ENCODE data around the gene RHEBL1.
A peak's percentile ranks its signal among the peaks of the same experiment; 100 is the strongest.

Gene RHEBL1

DNA sequence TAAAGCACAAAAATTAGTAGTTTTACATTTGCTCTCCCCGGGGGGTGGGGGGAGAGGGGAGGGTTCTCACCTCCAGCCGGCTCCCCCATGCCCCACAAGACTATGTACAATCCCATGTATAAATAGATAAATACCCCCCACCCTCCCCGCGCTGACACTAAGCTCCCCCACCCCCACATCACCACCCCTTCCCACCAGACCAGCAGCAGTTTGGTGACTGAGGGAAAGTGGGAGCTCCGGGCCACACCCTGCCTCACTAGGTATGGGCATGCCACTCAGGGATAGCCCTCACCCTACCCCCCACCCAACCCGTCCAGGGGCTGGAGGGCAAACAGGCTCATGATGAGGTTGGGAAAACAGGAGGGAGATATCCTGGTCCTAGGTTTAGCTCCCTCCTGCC is 49.3 kb downstream of the RHEBL1 start:
- DNase-seq (ENCODE audit: low read depth in 3 of 3) = no peak

DNA sequence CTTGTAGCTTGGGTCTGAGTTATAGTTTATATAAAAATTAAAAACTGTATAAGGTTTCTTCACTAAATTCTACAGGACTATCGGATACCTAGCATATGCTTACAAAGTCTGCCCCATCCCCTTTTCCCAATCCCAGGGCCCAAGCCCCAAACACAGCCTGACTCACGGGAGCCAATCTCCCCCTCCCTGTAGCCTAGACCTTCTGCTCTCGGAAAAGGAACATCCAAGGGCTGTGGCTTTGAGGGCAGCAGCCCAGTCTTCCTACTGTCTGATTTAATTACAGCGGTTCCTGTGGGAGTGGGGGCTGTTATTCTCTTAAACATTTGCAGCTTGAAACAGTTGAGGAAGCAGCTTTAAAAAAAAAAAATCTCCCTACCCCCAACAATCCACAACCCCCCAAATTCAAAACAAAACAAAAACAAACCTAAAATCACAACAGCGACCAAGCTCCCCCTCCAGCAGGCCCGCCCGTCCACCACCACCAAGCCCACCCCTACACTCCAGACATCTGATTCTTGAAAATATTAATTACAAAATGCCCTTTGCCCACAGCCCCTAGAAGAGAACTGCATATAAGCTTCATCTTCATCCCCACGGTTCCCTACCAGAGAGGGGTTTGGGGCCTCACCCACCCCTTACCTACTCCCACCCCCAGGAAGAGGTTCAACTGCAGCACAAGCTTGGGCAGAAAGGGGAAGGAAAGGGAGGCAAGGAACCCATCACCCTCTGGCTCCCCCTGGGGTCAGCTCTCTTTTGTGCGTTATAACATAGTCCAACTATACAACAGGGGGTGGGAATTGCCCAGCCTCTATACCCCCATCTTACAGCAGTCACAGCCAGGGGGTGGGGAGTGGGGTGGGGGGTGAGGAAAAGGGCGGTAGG is 50.1 kb downstream of the RHEBL1 start:
- DNase-seq (ENCODE audit: low read depth in 3 of 3) = no peak

DNA sequence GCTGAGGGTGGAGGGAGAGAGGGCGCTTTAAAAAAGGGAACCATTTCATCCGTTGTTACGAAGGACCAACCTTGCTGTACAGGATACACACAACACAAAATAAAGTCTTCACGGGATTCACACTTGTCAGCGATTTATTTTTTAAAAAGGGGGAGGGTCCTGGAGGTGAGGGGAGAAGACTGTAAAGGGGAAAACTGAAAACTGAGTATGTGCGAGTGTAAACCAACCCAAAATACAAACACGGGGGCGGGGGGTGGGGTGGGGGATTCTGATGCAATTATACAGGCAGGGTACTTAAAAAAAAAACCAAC is 50.7 kb downstream of the RHEBL1 start:
- no peak for DNase-seq (ENCODE audit: low read depth in 3 of 3)

DNA sequence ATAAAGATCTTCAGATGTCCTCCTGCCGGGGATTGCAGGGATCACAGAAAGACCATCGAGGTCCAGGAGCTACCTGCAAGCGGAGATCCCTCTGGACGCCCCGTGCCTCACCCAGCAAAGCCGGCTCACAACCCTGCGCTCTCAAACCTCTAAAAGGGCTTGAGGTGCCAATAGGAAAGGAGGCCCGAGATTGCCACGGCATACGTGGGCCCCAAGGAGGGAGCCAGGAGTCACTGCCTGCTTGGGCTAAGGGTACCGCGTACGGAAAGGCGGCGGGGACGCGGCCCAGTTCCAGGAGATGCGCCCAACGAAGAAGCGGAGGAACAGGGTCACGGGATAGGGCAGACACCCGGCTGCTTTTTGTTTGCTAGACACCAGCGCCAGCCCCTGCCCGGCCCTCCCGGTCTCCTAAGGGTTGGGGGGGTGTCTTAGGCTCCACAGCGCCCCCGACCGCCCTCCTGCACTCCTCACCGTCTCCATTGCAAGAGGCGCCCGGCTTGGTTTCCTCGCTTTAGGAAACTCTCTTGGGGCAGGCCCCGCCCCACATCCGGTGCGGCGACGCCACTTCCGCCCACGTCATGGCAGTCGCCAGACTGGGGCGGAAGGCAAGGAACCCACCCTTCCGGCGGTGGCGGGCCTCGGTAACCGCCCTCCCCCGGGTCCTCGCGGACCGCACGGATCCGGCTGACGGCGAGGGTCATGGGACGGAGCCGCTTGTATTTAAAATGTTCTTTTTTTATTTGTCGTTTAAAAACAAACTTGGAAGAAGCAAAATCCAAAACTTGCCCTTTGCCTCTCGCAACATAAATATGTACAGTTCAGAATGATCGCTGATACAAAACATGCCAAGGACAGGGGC is 51.3 kb downstream of the RHEBL1 start, which contains the start of gene PRKAG1:
PRKAG1 (minus strand) TSS at position 516 of the 859 bp plus-strand sequence; CDS start at position 480, 36 bp downstream.
- DNase-seq (ENCODE audit: low read depth in 3 of 3) = peak; percentile 85 to 93 (median 89)

DNA sequence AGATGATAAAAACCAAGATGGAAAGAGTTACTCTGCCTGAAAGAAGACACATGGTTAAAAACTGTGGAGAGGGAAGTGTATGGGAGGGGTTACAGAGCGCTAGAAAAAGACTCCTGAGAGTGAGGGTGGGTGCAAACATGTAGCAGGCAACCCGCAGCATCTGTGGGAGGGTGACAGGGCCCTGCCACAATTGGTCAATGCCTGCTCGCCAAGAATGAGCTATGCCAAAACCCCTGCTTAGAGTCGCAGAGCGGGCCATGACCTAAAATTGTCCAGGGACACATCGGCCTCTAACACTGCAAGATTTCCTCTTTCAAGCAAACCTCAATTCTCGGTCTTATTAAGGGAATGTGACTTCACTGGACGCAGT is 51.9 kb downstream of the RHEBL1 start:
- DNase-seq (ENCODE audit: low read depth in 3 of 3) = no peak

DNA sequence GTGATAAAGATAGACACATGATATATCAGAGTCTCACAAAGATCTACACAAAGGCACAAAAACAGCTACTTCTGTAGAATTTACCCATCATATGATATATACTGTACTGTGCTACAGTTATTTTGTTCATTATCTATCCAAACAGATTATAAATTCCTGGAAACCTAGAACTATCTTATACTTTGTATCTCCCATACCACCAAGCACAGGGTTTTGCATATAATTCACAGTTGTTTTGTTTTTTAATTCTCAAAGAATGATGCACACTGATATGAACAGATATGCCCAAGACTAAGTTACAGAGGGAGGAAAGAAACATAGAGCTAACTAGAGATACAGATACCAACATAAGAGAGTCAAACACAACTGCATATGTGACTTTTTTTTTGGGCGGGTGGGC is 54.6 kb downstream of the RHEBL1 start:
- DNase-seq (ENCODE audit: low read depth in 3 of 3) = no peak

Data from stimulated activated CD4-positive, alpha-beta T cell treated with anti-CD3 and anti-CD28 coated beads, TNF-alpha, amount 100 ng/mL, for 4 hours (primary cell).